DND-41 (cell line): Measurements from ENCODE around the gene GRAMD1A.

ENCODE experiments used
- EZH2 ChIP-seq: IDR thresholded peaks from 3 replicates; pipeline ENCODE4 v1.6.1; 2012; ENCODE audit warnings: borderline replicate concordance, low read depth, mild to moderate bottlenecking, moderate library complexity, low read length, inconsistent platforms; ENCODE audit not compliant: severe bottlenecking
- TF ChIP-seq, protein P1 (sequence below): IDR thresholded peaks from 2 replicates; pipeline ENCODE4 v1.5.1; 2012; ENCODE audit warnings: borderline replicate concordance, low read length, moderate library complexity, mild to moderate bottlenecking; ENCODE audit not compliant: poor library complexity, severe bottlenecking; ENCODE audit errors: extremely low read depth

DNA sequence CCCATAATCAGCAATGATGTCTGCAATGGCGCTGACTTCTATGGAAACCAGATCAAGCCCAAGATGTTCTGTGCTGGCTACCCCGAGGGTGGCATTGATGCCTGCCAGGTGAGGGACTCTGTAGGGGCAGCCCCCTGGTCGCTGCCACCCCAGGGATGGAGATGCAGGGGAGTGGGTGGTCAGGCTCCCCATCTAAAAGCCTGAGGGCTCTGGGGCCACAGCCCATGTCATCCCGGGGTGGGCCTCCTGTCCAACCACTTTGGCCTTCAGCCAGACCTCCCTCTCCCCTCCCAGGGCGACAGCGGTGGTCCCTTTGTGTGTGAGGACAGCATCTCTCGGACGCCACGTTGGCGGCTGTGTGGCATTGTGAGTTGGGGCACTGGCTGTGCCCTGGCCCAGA, 65.5 kb downstream of the GRAMD1A start:
- TF ChIP-seq, protein P1, sequence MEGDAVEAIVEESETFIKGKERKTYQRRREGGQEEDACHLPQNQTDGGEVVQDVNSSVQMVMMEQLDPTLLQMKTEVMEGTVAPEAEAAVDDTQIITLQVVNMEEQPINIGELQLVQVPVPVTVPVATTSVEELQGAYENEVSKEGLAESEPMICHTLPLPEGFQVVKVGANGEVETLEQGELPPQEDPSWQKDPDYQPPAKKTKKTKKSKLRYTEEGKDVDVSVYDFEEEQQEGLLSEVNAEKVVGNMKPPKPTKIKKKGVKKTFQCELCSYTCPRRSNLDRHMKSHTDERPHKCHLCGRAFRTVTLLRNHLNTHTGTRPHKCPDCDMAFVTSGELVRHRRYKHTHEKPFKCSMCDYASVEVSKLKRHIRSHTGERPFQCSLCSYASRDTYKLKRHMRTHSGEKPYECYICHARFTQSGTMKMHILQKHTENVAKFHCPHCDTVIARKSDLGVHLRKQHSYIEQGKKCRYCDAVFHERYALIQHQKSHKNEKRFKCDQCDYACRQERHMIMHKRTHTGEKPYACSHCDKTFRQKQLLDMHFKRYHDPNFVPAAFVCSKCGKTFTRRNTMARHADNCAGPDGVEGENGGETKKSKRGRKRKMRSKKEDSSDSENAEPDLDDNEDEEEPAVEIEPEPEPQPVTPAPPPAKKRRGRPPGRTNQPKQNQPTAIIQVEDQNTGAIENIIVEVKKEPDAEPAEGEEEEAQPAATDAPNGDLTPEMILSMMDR, result no peak
- TF ChIP-seq EZH2, result no peak
